Colonic mucosa (tissue), 4 donors: ENCODE measurements around the gene DVL3. TPM values are rescaled to one million over a fixed set of nuclear protein-coding genes. Genes with fewer than 3 reads are reported as not detected.

ENCODE experiments used
- DNase-seq: peaks from one replicate; pipeline ENCODE4 v3.0.0-alpha.2; 2020
- H3K27ac ChIP-seq: fragments of 200-600 bp; one replicate; pipeline ENCODE4 v1.8.0; 2021
- H3K27me3 ChIP-seq: fragments of 200-600 bp; one replicate; pipeline ENCODE4 v1.8.0; 2021
- H3K36me3 ChIP-seq: fragments of 200-600 bp; one replicate; pipeline ENCODE4 v1.8.0; 2021
- H3K4me1 ChIP-seq: fragments of 200-600 bp; one replicate; pipeline ENCODE4 v1.8.0; 2021; ENCODE audit warnings: mild to moderate bottlenecking
- H3K4me3 ChIP-seq: fragments of 200-600 bp; one replicate; pipeline ENCODE4 v1.8.0; 2021
- H3K9ac ChIP-seq, 2 donors: one replicate each; pipeline ENCODE4 v1.7.0; 2013; ENCODE audit warnings: control low read depth in 2 of 2, low read depth in 2 of 2, low read length in 2 of 2
- H3K9me3 ChIP-seq: fragments of 200-600 bp; one replicate; pipeline ENCODE4 v1.8.0; 2021
- CTCF ChIP-seq: fragments of 200-600 bp; IDR thresholded peaks from one replicate; pipeline ENCODE4 v1.8.0; 2022; ENCODE audit warnings: antibody characterized with exemption, mild to moderate bottlenecking
- intact Hi-C: fragments of 100-400 bp; cut with DNase I; formaldehyde crosslinking; loops from one replicate; pipeline ENCODE4 v1.14.1; 2022
- total RNA-seq, 2 donors: library from RNA; stranded (reverse); fragmentation: NEBNext Ultra II Directional in 1 of 2; extraction: Animal tissue kit (Norgen Biotek cat#: 25700) in 1 of 2; gene quantifications; one replicate each; pipeline ENCODE4 v1.2.1, GENCODE V29; 2021
- donor health status: healthy.
- donor health status: DM: no; HTN: no; CAD: no.
- donor health status: DM: no; HTN: no; CAD: no.

DVL3 gene
- total RNA-seq, 2 donors from 2014 or later = 60.8 to 64.6 TPM

- TF ChIP-seq CTCF = no peak
- intact Hi-C loops = no loop called here
- Histone ChIP-seq H3K4me3 (no peak overlapping the region), H3K9ac (no peak overlapping the region), H3K27ac (no peak overlapping the region), H3K36me3 (peaks cover 36% of the 10 kb centered on the region), H3K9me3 (no peaks in the 10 kb centered on the region), H3K4me1 (peaks cover 12% of the 10 kb centered on the region), H3K27me3 (no peaks in the 10 kb centered on the region)
- no peak for DNase-seq
Observed at GRCh38 chr3:184178521-184179138, 23.5 kb downstream of the DVL3 start.

GRCh38 chr3:184180165-184180564 is 25.0 kb downstream of the DVL3 start:
- Histone ChIP-seq H3K27ac (no peak overlapping the region), H3K4me1 (peaks cover 13% of the 10 kb centered on the region), H3K9ac (peak overlapping the region in 1 of 2 donors; percentile 8), H3K36me3 (peaks cover 36% of the 10 kb centered on the region), H3K4me3 (no peak overlapping the region), H3K27me3 (no peaks in the 10 kb centered on the region), H3K9me3 (no peaks in the 10 kb centered on the region)
- DNase-seq = peak; percentile 17
- intact Hi-C loops = no loop called here
- no peak for TF ChIP-seq CTCF

GRCh38 chr3:184181596-184181995 is 26.4 kb downstream of the DVL3 start:
- H3K27ac ChIP-seq = no peak overlapping the region
- no peak overlapping the region for H3K4me3 ChIP-seq
- H3K9ac ChIP-seq = no peak overlapping the region
- intact Hi-C loops = no loop called here
- H3K4me1 ChIP-seq = peaks cover 8% of the 10 kb centered on the region
- DNase-seq = no peak
- no peaks in the 10 kb centered on the region for H3K27me3 ChIP-seq
- peaks cover 36% of the 10 kb centered on the region for H3K36me3 ChIP-seq
- H3K9me3 ChIP-seq = no peaks in the 10 kb centered on the region
- TF ChIP-seq CTCF = no peak

DNA sequence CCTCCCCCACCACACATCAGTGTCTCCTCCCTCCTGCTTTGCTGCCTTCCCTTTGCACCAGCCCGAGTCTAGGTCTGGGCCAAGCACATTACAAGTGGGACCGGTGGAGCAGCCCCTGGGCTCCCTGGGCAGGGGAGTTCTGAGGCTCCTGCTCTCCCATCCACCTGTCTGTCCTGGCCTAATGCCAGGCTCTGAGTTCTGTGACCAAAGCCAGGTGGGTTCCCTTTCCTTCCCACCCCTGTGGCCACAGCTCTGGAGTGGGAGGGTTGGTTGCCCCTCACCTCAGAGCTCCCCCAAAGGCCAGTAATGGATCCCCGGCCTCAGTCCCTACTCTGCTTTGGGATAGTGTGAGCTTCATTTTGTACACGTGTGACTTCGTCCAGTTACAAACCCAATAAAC is 28.5 kb downstream of the DVL3 start:
- H3K9ac ChIP-seq = no peak overlapping the region
- H3K36me3 ChIP-seq = peaks cover 30% of the 10 kb centered on the region
- H3K4me1 ChIP-seq = peaks cover 8% of the 10 kb centered on the region
- H3K9me3 ChIP-seq = no peaks in the 10 kb centered on the region
- intact Hi-C loops = no loop called here
- H3K27me3 ChIP-seq = no peaks in the 10 kb centered on the region
- H3K4me3 ChIP-seq = no peak overlapping the region
- DNase-seq = peak; percentile 15
- TF ChIP-seq CTCF = no peak
- no peak overlapping the region for H3K27ac ChIP-seq

- TF ChIP-seq CTCF = no peak
- Histone ChIP-seq H3K9ac (no peak overlapping the region), H3K27me3 (no peaks in the 10 kb centered on the region), H3K27ac (no peak overlapping the region), H3K9me3 (no peaks in the 10 kb centered on the region), H3K36me3 (peaks cover 32% of the 10 kb centered on the region), H3K4me1 (peaks cover 8% of the 10 kb centered on the region), H3K4me3 (no peak overlapping the region)
- DNase-seq = peak; percentile 15
- intact Hi-C loops = no loop called here
Observed at GRCh38 chr3:184184546-184185230, 29.5 kb downstream of the DVL3 start.
